Activated B cell treated with CpG ODN at 0.5 μM for 24 hours (primary cell): ENCODE data around the gene THSD4. TPM values are rescaled to one million over a fixed set of nuclear protein-coding genes. Genes with fewer than 3 reads are reported as not detected.

ENCODE experiments used
- ATAC-seq: fragments of 200-7000 bp; cut with Tn5 transposase; one replicate; pipeline ENCODE4 v1.10.0; 2021; ENCODE audit warnings: low read depth, mild to moderate bottlenecking, moderate library complexity
- CTCF ChIA-PET: fragments of 350-600 bp; sonication (Branson Sonifier 250); formaldehyde crosslinking; loops from one replicate; lab custom pipeline; 2021; ENCODE audit warnings: antibody characterized with exemption; lab: Charles Lee
- POLR2A ChIA-PET: fragments of 350-600 bp; sonication (Branson Sonifier 250); formaldehyde crosslinking; loops from one replicate; lab custom pipeline; 2021; ENCODE audit warnings: antibody characterized with exemption; lab: Charles Lee
- DNase-seq: peaks from one replicate; pipeline ENCODE4 v3.0.0; 2022
- H3K27ac Mint-ChIP-seq: one replicate; pipeline ENCODE4 v1.8.0; 2020; ENCODE audit warnings: mixed read lengths
- H3K27me3 Mint-ChIP-seq: one replicate; pipeline ENCODE4 v1.8.0; 2021; ENCODE audit warnings: mixed read lengths
- H3K36me3 Mint-ChIP-seq: one replicate; pipeline ENCODE4 v1.8.0; 2021; ENCODE audit warnings: low read depth, mixed read lengths
- H3K4me1 Mint-ChIP-seq: one replicate; pipeline ENCODE4 v1.8.0; 2021; ENCODE audit warnings: mixed read lengths
- H3K4me3 Mint-ChIP-seq: one replicate; pipeline ENCODE4 v1.8.0; 2020; ENCODE audit warnings: mild to moderate bottlenecking, mixed read lengths
- H3K9me3 Mint-ChIP-seq: one replicate; pipeline ENCODE4 v1.8.0; 2020; ENCODE audit warnings: mixed read lengths
- intact Hi-C: fragments of 100-400 bp; cut with micrococcal nuclease; formaldehyde crosslinking; loops from one replicate; pipeline ENCODE4 v1.15.1; 2024
- total RNA-seq: library from RNA; stranded (reverse); gene quantifications from 2 replicates; pipeline ENCODE4 v1.2.3, GENCODE V29; 2022
- TF ChIP-seq, protein P1 (sequence below): fragments of 200-600 bp; IDR thresholded peaks from one replicate; pipeline ENCODE4 v1.8.0; 2022; ENCODE audit warnings: antibody characterized with exemption, mild to moderate bottlenecking

THSD4 gene
- total RNA-seq, 1 donor from 2014 or later: not detected

DNA sequence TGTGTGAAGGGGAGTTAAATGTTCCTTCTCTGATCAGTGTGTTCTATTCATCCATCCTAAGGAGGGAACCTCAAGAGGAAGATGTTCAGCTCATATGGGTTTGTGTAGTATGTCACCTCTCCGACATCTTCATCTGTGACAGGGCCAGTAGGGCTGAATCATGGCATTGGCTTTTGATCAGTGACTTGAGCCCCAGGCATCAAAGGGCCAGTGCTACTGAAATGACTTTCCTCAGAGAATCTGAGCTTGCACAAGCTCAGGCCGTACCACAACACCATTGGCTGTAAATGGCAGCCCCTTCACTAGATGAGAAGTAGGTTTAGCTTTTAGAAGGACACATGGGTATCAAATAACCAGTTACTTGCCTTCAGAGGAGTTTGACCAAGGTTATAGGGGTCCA is 511.9 kb downstream of the THSD4 start:
- Mint-ChIP-seq H3K4me3 (no peak overlapping the region), H3K27me3 (peaks cover 8% of the 10 kb centered on the region), H3K27ac (no peak overlapping the region), H3K4me1 (no peaks in the 10 kb centered on the region), H3K36me3 (no peaks in the 10 kb centered on the region), H3K9me3 (peaks cover 5% of the 10 kb centered on the region)
- intact Hi-C loops: no loop called here
- TF ChIP-seq, protein P1, sequence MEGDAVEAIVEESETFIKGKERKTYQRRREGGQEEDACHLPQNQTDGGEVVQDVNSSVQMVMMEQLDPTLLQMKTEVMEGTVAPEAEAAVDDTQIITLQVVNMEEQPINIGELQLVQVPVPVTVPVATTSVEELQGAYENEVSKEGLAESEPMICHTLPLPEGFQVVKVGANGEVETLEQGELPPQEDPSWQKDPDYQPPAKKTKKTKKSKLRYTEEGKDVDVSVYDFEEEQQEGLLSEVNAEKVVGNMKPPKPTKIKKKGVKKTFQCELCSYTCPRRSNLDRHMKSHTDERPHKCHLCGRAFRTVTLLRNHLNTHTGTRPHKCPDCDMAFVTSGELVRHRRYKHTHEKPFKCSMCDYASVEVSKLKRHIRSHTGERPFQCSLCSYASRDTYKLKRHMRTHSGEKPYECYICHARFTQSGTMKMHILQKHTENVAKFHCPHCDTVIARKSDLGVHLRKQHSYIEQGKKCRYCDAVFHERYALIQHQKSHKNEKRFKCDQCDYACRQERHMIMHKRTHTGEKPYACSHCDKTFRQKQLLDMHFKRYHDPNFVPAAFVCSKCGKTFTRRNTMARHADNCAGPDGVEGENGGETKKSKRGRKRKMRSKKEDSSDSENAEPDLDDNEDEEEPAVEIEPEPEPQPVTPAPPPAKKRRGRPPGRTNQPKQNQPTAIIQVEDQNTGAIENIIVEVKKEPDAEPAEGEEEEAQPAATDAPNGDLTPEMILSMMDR: no peak
- CTCF ChIA-PET: no interaction called here
- DNase-seq (no peak), ATAC-seq (no peak)
- POLR2A ChIA-PET: no interaction called here

DNA sequence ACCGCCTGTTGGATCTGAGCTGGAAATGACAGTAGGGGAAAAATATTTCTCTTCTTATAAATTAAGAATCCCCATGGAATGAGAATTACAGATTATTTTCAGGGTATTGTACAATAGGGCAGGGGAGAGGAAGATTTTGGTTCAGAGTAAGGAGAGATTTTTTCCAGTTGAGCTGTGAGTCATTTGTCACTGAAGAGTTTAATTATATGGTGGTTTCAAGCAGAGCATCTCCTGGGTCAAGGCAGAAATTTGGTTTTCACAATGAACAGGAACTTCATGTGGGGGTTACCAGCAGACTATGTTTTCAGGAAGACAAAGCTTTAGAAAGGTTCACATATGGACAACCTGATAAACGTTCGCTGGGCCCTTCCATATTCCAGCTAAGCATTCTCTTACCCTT is 512.3 kb downstream of the THSD4 start:
- ATAC-seq (no peak), DNase-seq (no peak)
- TF ChIP-seq, protein P1: no peak
- Mint-ChIP-seq H3K4me3 (no peak overlapping the region), H3K27me3 (peaks cover 8% of the 10 kb centered on the region), H3K4me1 (no peaks in the 10 kb centered on the region), H3K36me3 (no peaks in the 10 kb centered on the region), H3K27ac (no peak overlapping the region), H3K9me3 (peaks cover 5% of the 10 kb centered on the region)
- ChIA-PET CTCF (no interaction called here), POLR2A (no interaction called here)
- intact Hi-C loops: no loop called here

DNA sequence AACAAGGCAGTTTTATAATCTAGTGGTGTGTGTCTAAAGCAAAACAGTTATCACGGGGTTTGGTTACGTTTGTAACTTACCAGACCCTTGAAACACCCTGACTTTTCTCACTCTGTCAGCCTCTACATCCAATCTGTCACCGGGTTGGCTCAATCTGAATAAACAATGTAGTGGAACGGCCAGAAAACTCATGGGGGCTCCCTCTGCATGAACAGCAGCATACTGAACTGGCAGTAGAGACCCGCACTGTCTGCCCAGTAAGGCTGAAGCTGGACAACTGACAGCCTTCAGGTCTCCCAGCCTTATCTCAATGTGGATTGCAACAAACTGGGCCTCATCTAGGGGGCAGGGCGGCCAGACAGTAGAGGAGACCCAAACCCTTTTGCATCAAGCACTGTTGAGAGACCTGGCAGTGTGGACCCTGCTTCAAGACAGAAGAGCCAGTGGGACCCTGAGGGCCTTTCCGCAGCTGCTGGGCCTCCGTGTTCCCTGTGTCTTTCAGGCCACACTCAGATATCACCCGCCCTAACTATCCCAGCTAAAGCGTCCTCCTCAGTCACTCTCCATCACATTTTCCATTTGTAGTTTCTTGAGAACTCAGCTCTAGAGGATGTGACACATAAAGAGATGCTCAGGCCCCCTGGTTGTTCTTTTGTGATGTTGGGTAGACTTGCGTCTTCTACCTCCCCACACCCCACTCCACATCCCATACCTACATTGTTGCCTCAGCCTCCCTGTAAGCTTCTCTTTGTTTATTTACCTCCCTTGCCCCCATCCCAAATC is 513.9 kb downstream of the THSD4 start:
- Mint-ChIP-seq H3K36me3 (no peaks in the 10 kb centered on the region), H3K27me3 (peaks cover 8% of the 10 kb centered on the region), H3K4me1 (no peaks in the 10 kb centered on the region), H3K27ac (no peak overlapping the region), H3K9me3 (peaks cover 5% of the 10 kb centered on the region), H3K4me3 (no peak overlapping the region)
- TF ChIP-seq, protein P1: no peak
- ATAC-seq: no peak
- intact Hi-C loops: no loop called here
- CTCF ChIA-PET: no interaction called here
- DNase-seq: no peak
- POLR2A ChIA-PET: no interaction called here

DNA sequence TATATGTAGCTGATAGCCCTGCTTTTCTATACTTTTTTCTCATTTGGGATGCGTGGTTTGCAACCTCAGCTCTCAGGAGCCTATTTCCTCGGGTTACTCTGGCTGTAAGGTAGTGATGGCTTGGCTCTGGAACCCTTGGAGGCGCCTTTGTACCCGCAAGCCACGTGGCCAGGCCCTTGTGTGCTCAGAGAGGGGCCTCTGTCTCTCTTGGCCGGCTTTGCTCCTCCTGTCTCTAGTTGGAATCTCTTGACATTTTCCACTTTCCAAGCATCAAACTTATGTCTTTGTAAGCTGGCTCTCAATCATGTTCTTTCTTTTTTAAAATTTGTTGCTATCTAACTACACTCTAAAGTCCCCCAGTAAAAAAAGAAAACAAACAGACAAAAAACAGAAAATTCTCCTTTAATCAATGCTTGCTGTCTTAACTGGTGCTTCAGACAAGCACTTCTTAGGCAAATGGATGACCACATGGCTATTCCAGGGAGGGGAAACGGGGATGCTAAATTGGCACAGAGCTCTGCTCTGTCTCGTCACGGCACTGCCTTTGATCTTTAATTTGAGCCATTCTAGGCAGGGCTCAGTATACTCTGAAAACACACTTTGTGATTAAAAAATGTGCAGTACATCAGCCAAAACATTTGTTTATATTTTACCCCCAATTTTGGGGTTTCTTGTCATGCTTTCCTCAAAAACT is 514.7 kb downstream of the THSD4 start:
- Mint-ChIP-seq H3K27ac (no peak overlapping the region), H3K4me1 (no peaks in the 10 kb centered on the region), H3K36me3 (no peaks in the 10 kb centered on the region), H3K4me3 (no peak overlapping the region), H3K27me3 (peaks cover 8% of the 10 kb centered on the region), H3K9me3 (no peaks in the 10 kb centered on the region)
- DNase-seq (no peak), ATAC-seq (no peak)
- TF ChIP-seq, protein P1: no peak
- intact Hi-C loops: no loop called here
- POLR2A ChIA-PET: no interaction called here
- CTCF ChIA-PET: no interaction called here

DNA sequence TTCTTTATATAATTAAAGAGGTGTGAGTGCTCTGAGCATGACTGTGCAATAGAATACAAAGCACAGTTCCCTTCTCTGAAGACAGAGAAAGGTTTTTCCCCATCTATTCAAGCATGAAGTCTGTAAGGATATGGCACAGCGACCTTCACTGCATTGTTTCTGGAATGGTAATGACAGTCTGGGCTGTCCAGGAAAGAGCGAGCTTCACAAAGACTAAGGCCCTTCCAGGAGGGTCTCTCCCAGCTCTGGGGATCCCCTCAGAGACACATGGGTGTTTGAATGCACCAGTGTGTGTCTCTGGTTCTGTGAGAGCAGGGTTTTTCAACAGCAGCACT is 515.2 kb downstream of the THSD4 start:
- Mint-ChIP-seq H3K27ac (no peak overlapping the region), H3K36me3 (no peaks in the 10 kb centered on the region), H3K9me3 (no peaks in the 10 kb centered on the region), H3K4me1 (no peaks in the 10 kb centered on the region), H3K27me3 (peaks cover 6% of the 10 kb centered on the region), H3K4me3 (no peak overlapping the region)
- intact Hi-C loops: no loop called here
- DNase-seq (no peak), ATAC-seq (no peak)
- TF ChIP-seq, protein P1: no peak
- ChIA-PET CTCF (no interaction called here), POLR2A (no interaction called here)
